Peyer's patch (tissue), 4 donors: ENCODE measurements around the gene TMEM225B. TPM values are rescaled to one million over a fixed set of nuclear protein-coding genes. Genes with fewer than 3 reads are reported as not detected.
"Not testable (repeated sequence)": the region's sequence is repeated elsewhere in the genome, so short reads cannot be mapped to it uniquely, and the experiment has no call there.

Experiments
- DNase-seq, 3 donors: peaks; one replicate each; pipeline ENCODE4 v3.0.0-alpha.2; 2017 to 2019
- H3K27ac ChIP-seq, 4 donors: fragments of 200-600 bp; sonication (generic); one replicate each; pipeline ENCODE4 v1.5.1; 2016 to 2019
- H3K27me3 ChIP-seq, 2 donors: fragments of 200-600 bp; sonication (generic); one replicate each; pipeline ENCODE4 v1.5.1; 2019
- H3K36me3 ChIP-seq, 3 donors: fragments of 200-600 bp; sonication (generic); one replicate each; pipeline ENCODE4 v1.5.1; 2016 to 2019
- H3K4me1 ChIP-seq, 4 donors: fragments of 200-600 bp; sonication (generic); one replicate each; pipeline ENCODE4 v1.5.1; 2016 to 2019
- H3K4me3 ChIP-seq, 4 donors: fragments of 200-600 bp; sonication (generic); 1 replicate in 3 of 4; 2 replicates in 1 of 4; pipeline ENCODE4 v1.5.1; 2016 to 2019; ENCODE audit warnings: mild to moderate bottlenecking in 1 of 4
- H3K9me3 ChIP-seq, 4 donors: fragments of 200-600 bp; sonication (generic); one replicate each; pipeline ENCODE4 v1.5.1; 2016 to 2019; ENCODE audit warnings: mild to moderate bottlenecking in 1 of 4
- CTCF ChIP-seq, 6 experiments: fragments of 450-650 bp in 4 of 6; fragments of 200-600 bp in 2 of 6; sonication (generic) in 1 of 6; IDR thresholded peaks; one replicate each; pipeline ENCODE4 v1.5.1; 2017 to 2019; ENCODE audit warnings: antibody characterized with exemption in 6 of 6, mild to moderate bottlenecking in 3 of 6, moderate library complexity in 1 of 6
- POLR2A ChIP-seq, 2 donors: fragments of 450-650 bp; IDR thresholded peaks; one replicate each; pipeline ENCODE4 v1.5.1; 2017; ENCODE audit warnings: antibody characterized with exemption in 2 of 2, mild to moderate bottlenecking in 2 of 2, moderate library complexity in 2 of 2
- total RNA-seq, 4 donors: library from RNA; depleted of rRNA; stranded (reverse); fragments of >200 nt; gene quantifications; one replicate each; pipeline ENCODE4 v1.1.0, GENCODE V29; 2016

The TMEM225B gene
- total RNA-seq, 4 donors from 2014 or later: not detected

- no peaks in the 10 kb centered on the region for H3K27me3 ChIP-seq
- no peaks in the 10 kb centered on the region for H3K9me3 ChIP-seq
- no peak overlapping the region for H3K4me3 ChIP-seq
- TF ChIP-seq POLR2A (IDR thresholded peaks at IDR 0.05): no peak
- TF ChIP-seq CTCF (IDR thresholded peaks at IDR 0.05): no peak
- no peak for DNase-seq
- H3K27ac ChIP-seq: no peak overlapping the region
- no peaks in the 10 kb centered on the region for H3K4me1 ChIP-seq
- H3K36me3 ChIP-seq: peaks cover 0 to 60% (median 0%) of the 10 kb centered on the region in 3 donors
These were observed 26.3 kb upstream of the TMEM225B start for GRCh38 chr7:99571768-99572167.

GRCh38 chr7:99573257-99573656 is 24.8 kb upstream of the TMEM225B start:
- no peak for TF ChIP-seq POLR2A (IDR thresholded peaks at IDR 0.05)
- no peak for TF ChIP-seq CTCF (IDR thresholded peaks at IDR 0.05)
- Histone ChIP-seq H3K36me3 (peaks cover 0 to 54% (median 0%) of the 10 kb centered on the region in 3 donors), H3K27me3 (no peaks in the 10 kb centered on the region), H3K4me1 (no peaks in the 10 kb centered on the region), H3K9me3 (no peaks in the 10 kb centered on the region), H3K4me3 (no peak overlapping the region), H3K27ac (no peak overlapping the region)
- DNase-seq: no peak

- H3K27ac ChIP-seq: no peak overlapping the region
- H3K27me3 ChIP-seq: no peaks in the 10 kb centered on the region
- H3K36me3 ChIP-seq: peaks cover 0 to 27% (median 0%) of the 10 kb centered on the region in 3 donors
- H3K4me3 ChIP-seq: no peak overlapping the region
- H3K9me3 ChIP-seq: no peaks in the 10 kb centered on the region
- TF ChIP-seq POLR2A (IDR thresholded peaks at IDR 0.05) (no peak), CTCF (IDR thresholded peaks at IDR 0.05) (no peak)
- no peak for DNase-seq
- peaks cover 0 to 8% (median 1%) of the 10 kb centered on the region in 4 donors for H3K4me1 ChIP-seq
These were observed 21.8 kb upstream of the TMEM225B start for GRCh38 chr7:99576251-99576650.

GRCh38 chr7:99579281-99579955 is 18.6 kb upstream of the TMEM225B start:
- DNase-seq: no peak
- Histone ChIP-seq H3K27ac (peak overlapping the region in 1 of 4 donors; percentile 27), H3K9me3 (no peaks in the 10 kb centered on the region), H3K4me3 (peak overlapping the region; percentile 44 to 63 (median 60)), H3K27me3 (no peaks in the 10 kb centered on the region), H3K36me3 (peaks cover 0 to 2% (median 0%) of the 10 kb centered on the region in 3 donors), H3K4me1 (peaks cover 0 to 8% (median 1%) of the 10 kb centered on the region in 4 donors)
- TF ChIP-seq CTCF (IDR thresholded peaks at IDR 0.05) (no peak), POLR2A (IDR thresholded peaks at IDR 0.05) (no peak)

GRCh38 chr7:99579956-99580777 is 17.9 kb upstream of the TMEM225B start:
- Histone ChIP-seq H3K27me3 (no peaks in the 10 kb centered on the region), H3K9me3 (no peaks in the 10 kb centered on the region), H3K27ac (peak overlapping the region in 2 of 4 donors; percentile 27 to 42), H3K36me3 (peaks cover 0 to under 1% (median 0%) of the 10 kb centered on the region in 3 donors), H3K4me3 (peak overlapping the region; percentile 44 to 63 (median 60)), H3K4me1 (peaks cover 0 to 8% (median 1%) of the 10 kb centered on the region in 4 donors)
- DNase-seq: peak; percentile 20 to 59 (median 56)
- no peak for TF ChIP-seq POLR2A (IDR thresholded peaks at IDR 0.05)
- peak in 3 of 6 experiments; percentile 11 to 17 (median 13) for TF ChIP-seq CTCF (IDR thresholded peaks at IDR 0.05)

GRCh38 chr7:99580778-99581332 is 17.2 kb upstream of the TMEM225B start:
- H3K27ac ChIP-seq, H3K36me3 ChIP-seq, H3K9me3 ChIP-seq, H3K27me3 ChIP-seq, DNase-seq, H3K4me1 ChIP-seq: not testable (repeated sequence)
- H3K4me3 ChIP-seq: peak overlapping the region; percentile 44 to 63 (median 60)
